HepG2 (cell line): ENCODE measurements around the gene TRIM44. TPM values are rescaled to one million over a fixed set of nuclear protein-coding genes. Genes with fewer than 3 reads are reported as not detected.
"Not testable (repeated sequence)": the region's sequence is repeated elsewhere in the genome, so short reads cannot be mapped to it uniquely, and the experiment has no call there.

Experiments
- ATAC-seq: fragments of 200-7000 bp; cut with Tn5 transposase; 3 replicates; pipeline ENCODE4 v1.9.1; 2020; ENCODE audit warnings: mild to moderate bottlenecking, moderate library complexity
- BruUV-seq: library from RNA; stranded (reverse); fragments of 400-500 nt; replicated peaks from 2 replicates; lab custom pipeline; 2021; lab: Mats Ljungman, UMichigan
- CTCF ChIA-PET: fragments of 300-600 bp; formaldehyde crosslinking; extraction: SDS; loops from one replicate; lab custom pipeline; 2021; ENCODE audit warnings: low total read pairs, inconsistent platforms, low intra/inter-chr PET ratio; lab: Yijun Ruan, JAX
- POLR2A ChIA-PET: fragments of 350-600 bp; sonication (Branson Sonifier 250); formaldehyde crosslinking; loops from one replicate; lab custom pipeline; 2020; ENCODE audit warnings: antibody characterized with exemption, inconsistent platforms; lab: Yijun Ruan, JAX
- DNase-seq: peaks from one replicate; pipeline ENCODE4 v3.0.0-alpha.2; 2015; ENCODE audit warnings: low spot score
- FAIRE-seq: peaks from 3 replicates; lab custom pipeline; 2011; peaks lifted over from hg19 to GRCh38; lab: Jason Lieb, UNC
- H2AFZ ChIP-seq: one replicate; pipeline ENCODE4 v1.6.1; 2011; ENCODE audit warnings: low read length, inconsistent platforms
- H3K27ac ChIP-seq: fragments of 300-600 bp; 3 replicates; pipeline ENCODE4 v1.8.0; 2011; ENCODE audit warnings: mixed run types, mild to moderate bottlenecking, mixed read lengths, low read length, inconsistent platforms; ENCODE audit not compliant: insufficient read depth; ENCODE audit errors: extremely low read length
- H3K27me3 ChIP-seq, 2 experiments: fragments of 200-600 bp in 1 of 2; 2 replicates in 1 of 2; 3 replicates in 1 of 2; pipeline versions ENCODE4 v1.6.0 to v1.8.0; 2011; ENCODE audit warnings: low read length in 2 of 2, mild to moderate bottlenecking in 2 of 2, moderate library complexity in 2 of 2, inconsistent platforms in 1 of 2; ENCODE audit not compliant: insufficient read depth in 2 of 2, control insufficient read depth in 1 of 2
- H3K36me3 ChIP-seq, 2 experiments: fragments of 200-600 bp in 1 of 2; replicated peaks in 1 of 2; 2 replicates in 1 of 2; 3 replicates in 1 of 2; pipeline versions ENCODE4 v1.5.1 to v1.8.0; 2011; ENCODE audit warnings: low read length in 2 of 2, inconsistent platforms in 1 of 2; ENCODE audit not compliant: insufficient read depth in 2 of 2, control insufficient read depth in 1 of 2
- H3K4me1 ChIP-seq: 2 replicates; pipeline ENCODE4 v1.5.1; 2012; ENCODE audit warnings: low read length, inconsistent platforms; ENCODE audit not compliant: insufficient read depth
- H3K4me2 ChIP-seq: 2 replicates; pipeline ENCODE4 v1.6.0; 2011; ENCODE audit warnings: low read depth, low read length, inconsistent platforms
- H3K4me3 ChIP-seq, 3 experiments: fragments of 200-600 bp in 1 of 3; sonication (generic), shearing (Covaris generic) in 1 of 3; replicated peaks in 1 of 3; 2 replicates each; pipeline ENCODE4 v1.5.1; 2011 to 2016; ENCODE audit warnings: low read length in 3 of 3, inconsistent platforms in 2 of 3, low read depth in 2 of 3, mild to moderate bottlenecking in 2 of 3, control low read depth in 1 of 3, mixed read lengths in 1 of 3; ENCODE audit not compliant: insufficient read depth in 1 of 3
- H3K79me2 ChIP-seq: one replicate; pipeline ENCODE4 v1.6.1; 2011; ENCODE audit warnings: low read length, inconsistent platforms; ENCODE audit not compliant: insufficient read depth
- H3K9ac ChIP-seq: 2 replicates; pipeline ENCODE4 v1.6.0; 2011; ENCODE audit warnings: mild to moderate bottlenecking, low read depth, low read length, inconsistent platforms; ENCODE audit not compliant: insufficient read depth
- H3K9me3 ChIP-seq: 2 replicates; pipeline ENCODE4 v1.5.1; 2012; ENCODE audit warnings: mild to moderate bottlenecking, low read length
- H4K20me1 ChIP-seq: 2 replicates; pipeline ENCODE4 v1.6.0; 2011; ENCODE audit warnings: inconsistent platforms, mild to moderate bottlenecking, low read length, moderate library complexity; ENCODE audit not compliant: insufficient read depth
- ARHGAP35 ChIP-seq: sonication (generic); formaldehyde crosslinking; IDR thresholded peaks from 2 replicates; pipeline ENCODE4 v1.9.0; 2022; ENCODE audit warnings: mild to moderate bottlenecking, inconsistent platforms, moderate library complexity, missing genetic modification reagents, borderline replicate concordance
- BCL6 ChIP-seq: IDR thresholded peaks from 2 replicates; pipeline ENCODE4 v1.6.1; 2016; ENCODE audit warnings: missing genetic modification reagents, missing compliant biosample characterization
- CEBPG ChIP-seq: IDR thresholded peaks from 2 replicates; pipeline ENCODE4 v1.6.1; 2016
- CEBPZ ChIP-seq: IDR thresholded peaks from 2 replicates; pipeline ENCODE4 v1.6.1; 2012; ENCODE audit warnings: low read length, improper control_type of control experiment
- FOXJ3 ChIP-seq: sonication (generic); formaldehyde crosslinking; IDR thresholded peaks from 2 replicates; pipeline ENCODE4 v1.4.0; 2020; ENCODE audit warnings: missing genetic modification reagents, mild to moderate bottlenecking, borderline replicate concordance
- MAFF ChIP-seq: IDR thresholded peaks from 2 replicates; pipeline ENCODE4 v1.6.1; 2011; ENCODE audit warnings: low read depth, low read length, improper control_type of control experiment
- NFE2L2 ChIP-seq: fragments of 150-350 bp; IDR thresholded peaks from 2 replicates; pipeline ENCODE4 v1.6.1; 2014; ENCODE audit warnings: low read length
- SUZ12 ChIP-seq: fragments of 150-350 bp; IDR thresholded peaks from 2 replicates; pipeline ENCODE4 v1.6.1; 2014; ENCODE audit warnings: low read depth, low read length
- TBL1XR1 ChIP-seq: fragments of 150-350 bp; IDR thresholded peaks from 2 replicates; pipeline ENCODE4 v1.6.1; 2014; ENCODE audit warnings: borderline replicate concordance, low read length; ENCODE audit not compliant: partially characterized antibody
- TBX2 ChIP-seq: sonication (generic); formaldehyde crosslinking; IDR thresholded peaks from 2 replicates; pipeline ENCODE4 v1.5.0; 2020; ENCODE audit warnings: missing genetic modification reagents, mild to moderate bottlenecking, borderline replicate concordance
- THYN1 ChIP-seq: sonication (generic); formaldehyde crosslinking; IDR thresholded peaks from 2 replicates; pipeline ENCODE4 v1.8.1; 2023; ENCODE audit warnings: low read depth, mild to moderate bottlenecking, moderate library complexity, missing genetic modification reagents, borderline replicate concordance
- ZNF441 ChIP-seq: sonication (generic); formaldehyde crosslinking; IDR thresholded peaks from 2 replicates; pipeline ENCODE4 v1.7.0; 2021; ENCODE audit warnings: missing genetic modification reagents, borderline replicate concordance
- ZNF644 ChIP-seq: IDR thresholded peaks from 2 replicates; pipeline ENCODE4 v1.6.1; 2016; ENCODE audit warnings: low read depth
- ZNF704 ChIP-seq: sonication (generic); formaldehyde crosslinking; IDR thresholded peaks from 2 replicates; pipeline ENCODE4 v1.8.1; 2023; ENCODE audit warnings: mild to moderate bottlenecking, inconsistent platforms, moderate library complexity, missing genetic modification reagents, borderline replicate concordance
- ZNF841 ChIP-seq: sonication (generic); formaldehyde crosslinking; IDR thresholded peaks from 2 replicates; pipeline ENCODE4 v1.8.1; 2023; ENCODE audit warnings: missing genetic modification reagents, borderline replicate concordance
- WGBS: methylation state at CpG from one replicate; pipeline ENCODE4 v1.1.6; 2017; ENCODE audit warnings: low lambda C conversion rate; 5-methylcytosine and 5-hydroxymethylcytosine counted together
- in situ Hi-C: cut with HindIII; loops from 2 replicates; pipeline ENCODE4 v1.10.0; 2017; ENCODE audit warnings: low pct_unique_long_range_greater_than_20kb; ENCODE audit not compliant: extremely low pct_ligation_motif_present
- intact Hi-C: fragments of 100-400 bp; cut with micrococcal nuclease; formaldehyde crosslinking; loops from one replicate; pipeline ENCODE4 v1.10.0; 2022; ENCODE audit not compliant: unreplicated experiment
- polyA plus RNA-seq, 8 experiments: library from polyadenylated mRNA; depleted of rRNA in 3 of 8; stranded (reverse) in 7 of 8; unstranded in 1 of 8; fragments of >200 nt; fragmentation: Illumina TruSeq in 4 of 8; extraction: Trizol in 4 of 8; gene quantifications; 2 replicates each; pipeline versions ENCODE4 v1.2.1 to v1.2.3, GENCODE V29; 2011 to 2016; ENCODE audit warnings: low read depth in 4 of 8, missing spikeins in 1 of 8, mixed read lengths in 1 of 8; ENCODE audit not compliant: insufficient read depth in 1 of 8
- total RNA-seq, 5 experiments: library from RNA; depleted of rRNA; stranded (reverse); fragments of >200 nt; fragmentation: Illumina TruSeq; extraction: Trizol; gene quantifications; 2 replicates each; pipeline ENCODE4 v1.2.3, GENCODE V29; 2016; ENCODE audit warnings: low read depth in 1 of 5

The TRIM44 gene
- total and polyA plus RNA-seq, 2 of the 13 experiments (the other 11 are each of a cell fraction or from before 2014, with no cell fraction given): 22.7 to 50.3 TPM

- peaks cover 8% of the 10 kb centered on the region; the same call in 1 of the 2 replicates for H4K20me1 ChIP-seq
- H3K36me3 ChIP-seq: peaks cover 0 to 3% of the 10 kb centered on the region in 2 experiments; a peak in 1 of 5 replicates
- no peaks in the 10 kb centered on the region for H3K27me3 ChIP-seq
- no peak overlapping the region for H3K4me2 ChIP-seq
- peaks cover 15% of the 10 kb centered on the region; the same call in 1 of the 2 replicates for H3K9me3 ChIP-seq
- intact Hi-C loops: no loop called here
- H3K4me1 ChIP-seq: peaks cover 50% of the 10 kb centered on the region
- H3K79me2 ChIP-seq: peaks cover 77% of the 10 kb centered on the region
- no TSS peak for BruUV-seq
- TF ChIP-seq MAFF (no peak), SUZ12 (no peak), ZNF704 (no peak), ZNF841 (no peak), TBX2 (CRISPR knock-in tag) (no peak), ZNF644 (no peak), TBL1XR1 (no peak), ZNF441 (CRISPR knock-in tag) (no peak), ARHGAP35 (CRISPR knock-in tag) (no peak), CEBPG (CRISPR knock-in tag) (0 out of 2 replicates have a peak, but pooled peaks have one; percentile 9), FOXJ3 (CRISPR knock-in tag) (no peak), NFE2L2 (no peak), CEBPZ (no peak), THYN1 (no peak), BCL6 (CRISPR knock-in tag) (peak; percentile 42; the same call in 1 of the 2 replicates)
- ChIA-PET CTCF (no interaction called here), POLR2A (no interaction called here)
- in situ Hi-C loops: loop anchor here (10.0 kb wide), 1 partner anchor 68 kb away; no protein-coding TSS in a partner anchor
- ATAC-seq (no peak), FAIRE-seq (no peak), DNase-seq (peak; percentile 9)
- H3K4me3 ChIP-seq: no peak overlapping the region
- WGBS: 100% methylated on average over 1 of the region's 1 CpG
- H2AFZ ChIP-seq: no peak overlapping the region
- no peak overlapping the region for H3K27ac ChIP-seq
- H3K9ac ChIP-seq: no peak overlapping the region
Measured at GRCh38 chr11:35667257-35667656, 4.7 kb downstream of the TRIM44 start.

GRCh38 chr11:35668350-35668749 is 5.8 kb downstream of the TRIM44 start:
- CTCF ChIA-PET, H3K4me2 ChIP-seq, H4K20me1 ChIP-seq, DNase-seq, BruUV-seq, POLR2A ChIA-PET, H2AFZ ChIP-seq, intact Hi-C loops, H3K36me3 ChIP-seq, FAIRE-seq, H3K27me3 ChIP-seq, H3K9ac ChIP-seq, H3K4me3 ChIP-seq, H3K27ac ChIP-seq, ATAC-seq: not testable (repeated sequence)
- Histone ChIP-seq H3K4me1 (peaks cover 42% of the 10 kb centered on the region), H3K9me3 (peaks cover 15% of the 10 kb centered on the region; the same call in 1 of the 2 replicates), H3K79me2 (peaks cover 83% of the 10 kb centered on the region)
- 97% methylated on average over 3 of the region's 3 CpGs for WGBS
- in situ Hi-C loops: loop anchor here (10.0 kb wide), 1 partner anchor 66 kb away; no protein-coding TSS in a partner anchor
